H1 (cell line): ENCODE data around the gene KRT14. TPM values are rescaled to one million over a fixed set of nuclear protein-coding genes. Genes with fewer than 3 reads are reported as not detected.

Source experiments
- CTCF ChIA-PET: fragments of 300-600 bp; sonication (Branson Sonifier 250); formaldehyde crosslinking; loops from one replicate; lab custom pipeline; 2021; ENCODE audit not compliant: partially characterized antibody; lab: Charles Lee
- POLR2A ChIA-PET: fragments of 300-600 bp; sonication (Branson Sonifier 250); formaldehyde crosslinking; loops from one replicate; lab custom pipeline; 2021; ENCODE audit warnings: inconsistent platforms; ENCODE audit not compliant: partially characterized antibody; lab: Charles Lee
- DNase-seq, 2 experiments: peaks; one replicate each; pipeline versions ENCODE4 v3.0.0 to v3.0.0-alpha.2; 2010 to 2022; ENCODE audit warnings: low spot score in 2 of 2, low read depth in 1 of 2, mixed read lengths in 1 of 2
- FAIRE-seq: peaks from 2 replicates; lab custom pipeline; 2011; peaks lifted over from hg19 to GRCh38; lab: Jason Lieb, UNC
- H2AFZ ChIP-seq: 2 replicates; pipeline ENCODE4 v1.8.1; 2012; ENCODE audit warnings: low read length, inconsistent platforms
- H2AK5ac ChIP-seq: 2 replicates; pipeline ENCODE4 v1.6.1; 2013; ENCODE audit warnings: low read depth, low read length
- H2BK120ac ChIP-seq: replicated peaks from 2 replicates; pipeline ENCODE3; 2013; ENCODE audit warnings: low read depth, low read length, inconsistent platforms
- H2BK12ac ChIP-seq: 2 replicates; pipeline ENCODE4 v1.6.1; 2013; ENCODE audit warnings: low read depth, low read length
- H2BK15ac ChIP-seq: 2 replicates; pipeline ENCODE4 v1.6.1; 2013; ENCODE audit warnings: low read length
- H2BK20ac ChIP-seq: 2 replicates; pipeline ENCODE4 v1.6.1; 2013; ENCODE audit warnings: low read length
- H2BK5ac ChIP-seq: 2 replicates; pipeline ENCODE4 v1.6.1; 2013; ENCODE audit warnings: low read depth, low read length
- H3K14ac ChIP-seq: 2 replicates; pipeline ENCODE4 v1.6.1; 2013; ENCODE audit warnings: inconsistent platforms; ENCODE audit not compliant: insufficient read length
- H3K18ac ChIP-seq: 2 replicates; pipeline ENCODE4 v1.6.1; 2013; ENCODE audit warnings: low read length; ENCODE audit errors: extremely low read depth
- H3K23ac ChIP-seq: 2 replicates; pipeline ENCODE4 v1.6.1; 2013; ENCODE audit warnings: inconsistent platforms; ENCODE audit not compliant: insufficient read length
- H3K23me2 ChIP-seq: 2 replicates; pipeline ENCODE4 v1.6.1; 2013; ENCODE audit warnings: low read depth, low read length
- H3K27ac ChIP-seq: 2 replicates; pipeline ENCODE4 v1.6.1; 2011; ENCODE audit warnings: low read depth, low read length, inconsistent platforms
- H3K27me3 ChIP-seq, 4 experiments: replicated peaks in 1 of 4; 1 replicate in 1 of 4; 2 replicates in 3 of 4; pipeline versions ENCODE4 v1.6.1 to v1.8.1; 2011 to 2013; ENCODE audit warnings: low read length in 3 of 4, mild to moderate bottlenecking in 3 of 4, inconsistent platforms in 2 of 4, mixed read lengths in 2 of 4, moderate library complexity in 1 of 4; ENCODE audit not compliant: control insufficient read depth in 3 of 4, insufficient read depth in 3 of 4; ENCODE audit errors: extremely low read depth in 1 of 4
- H3K36me3 ChIP-seq, 4 experiments: 2 replicates each; pipeline versions ENCODE4 v1.6.1 to v1.8.1; 2011 to 2013; ENCODE audit warnings: mild to moderate bottlenecking in 4 of 4, low read length in 3 of 4, moderate library complexity in 2 of 4, control low read depth in 1 of 4, inconsistent platforms in 1 of 4; ENCODE audit not compliant: insufficient read depth in 4 of 4, control insufficient read depth in 2 of 4
- H3K4ac ChIP-seq: replicated peaks from 2 replicates; pipeline ENCODE3; 2013; ENCODE audit warnings: low read length, low read depth, mixed read lengths, inconsistent platforms; ENCODE audit not compliant: insufficient read length
- H3K4me1 ChIP-seq, 4 experiments: replicated peaks in 1 of 4; 1 replicate in 1 of 4; 2 replicates in 3 of 4; pipeline versions ENCODE4 v1.6.1 to v1.8.1; 2011 to 2013; ENCODE audit warnings: low read length in 3 of 4, inconsistent platforms in 2 of 4, mixed read lengths in 1 of 4; ENCODE audit not compliant: insufficient read depth in 4 of 4, control insufficient read depth in 3 of 4
- H3K4me2 ChIP-seq, 2 experiments: 2 replicates each; pipeline versions ENCODE4 v1.6.1 to v1.8.1; 2011 to 2013; ENCODE audit warnings: low read depth in 2 of 2, low read length in 2 of 2, control low read depth in 1 of 2, inconsistent platforms in 1 of 2, mild to moderate bottlenecking in 1 of 2; ENCODE audit not compliant: insufficient read depth in 1 of 2
- H3K4me3 ChIP-seq, 4 experiments: fragments of 200-600, 300-600 bp in 1 of 4; sonication (generic), shearing (Covaris generic), sonication (Bioruptor Twin) in 1 of 4; 2 replicates each; pipeline versions ENCODE4 v1.5.1 to v1.8.1; 2011 to 2016; ENCODE audit warnings: low read length in 4 of 4, low read depth in 3 of 4, control low read depth in 2 of 4, inconsistent platforms in 2 of 4, mild to moderate bottlenecking in 2 of 4, mixed read lengths in 1 of 4, moderate library complexity in 1 of 4; ENCODE audit not compliant: insufficient read depth in 2 of 4; ENCODE audit errors: extremely low read depth in 1 of 4
- H3K56ac ChIP-seq: replicated peaks from 2 replicates; pipeline ENCODE3; 2013; ENCODE audit warnings: low read depth, mild to moderate bottlenecking, mixed read lengths, low read length, inconsistent platforms; ENCODE audit not compliant: insufficient read length
- H3K79me1 ChIP-seq: 2 replicates; pipeline ENCODE4 v1.6.1; 2013; ENCODE audit warnings: low read depth, low read length, control low read depth
- H3K79me2 ChIP-seq, 2 experiments: 2 replicates each; pipeline versions ENCODE4 v1.6.1 to v1.8.1; 2012 to 2013; ENCODE audit warnings: low read length in 2 of 2, mild to moderate bottlenecking in 2 of 2, inconsistent platforms in 1 of 2; ENCODE audit not compliant: insufficient read depth in 2 of 2, control insufficient read depth in 1 of 2
- H3K9ac ChIP-seq, 4 experiments: replicated peaks in 1 of 4; 1 replicate in 1 of 4; 2 replicates in 3 of 4; pipeline versions ENCODE4 v1.6.1 to v1.8.1; 2011 to 2013; ENCODE audit warnings: low read depth in 3 of 4, low read length in 3 of 4, control low read depth in 2 of 4, mild to moderate bottlenecking in 2 of 4, moderate library complexity in 2 of 4, inconsistent platforms in 1 of 4; ENCODE audit errors: extremely low read depth in 1 of 4
- H3K9me3 ChIP-seq, 2 experiments: 2 replicates each; pipeline versions ENCODE4 v1.6.1 to v1.8.1; 2012 to 2013; ENCODE audit warnings: mild to moderate bottlenecking in 2 of 2, moderate library complexity in 2 of 2, control low read depth in 1 of 2, inconsistent platforms in 1 of 2, low read depth in 1 of 2, low read length in 1 of 2, mixed read lengths in 1 of 2; ENCODE audit not compliant: insufficient read depth in 2 of 2
- H4K20me1 ChIP-seq, 2 experiments: replicated peaks in 1 of 2; 2 replicates each; pipeline versions ENCODE3 to v1.8.1; 2011 to 2013; ENCODE audit warnings: inconsistent platforms in 2 of 2, low read length in 2 of 2, mild to moderate bottlenecking in 1 of 2; ENCODE audit not compliant: insufficient read depth in 2 of 2, control insufficient read depth in 1 of 2
- H4K5ac ChIP-seq: 2 replicates; pipeline ENCODE4 v1.6.1; 2013; ENCODE audit warnings: low read length, low read depth, mixed read lengths, inconsistent platforms; ENCODE audit not compliant: insufficient read length
- H4K8ac ChIP-seq: 2 replicates; pipeline ENCODE4 v1.8.0; 2013; ENCODE audit warnings: mild to moderate bottlenecking, moderate library complexity, low read length, inconsistent platforms; ENCODE audit not compliant: insufficient read depth; ENCODE audit errors: extremely low read depth
- H4K91ac ChIP-seq: replicated peaks from 2 replicates; pipeline ENCODE3; 2013; ENCODE audit warnings: low read length, mixed read lengths, inconsistent platforms; ENCODE audit not compliant: insufficient read length
- BRCA1 ChIP-seq: IDR thresholded peaks from 2 replicates; pipeline ENCODE4 v1.6.1; 2012; ENCODE audit warnings: low read depth, low read length, improper control_type of control experiment
- CBX5 ChIP-seq: fragments of 300-800, 300-1000 bp; sonication (generic); IDR thresholded peaks from 2 replicates; pipeline ENCODE4 v1.7.1; 2016; ENCODE audit warnings: antibody characterized with exemption, low read length, low read depth
- KDM1A ChIP-seq: fragments of 200-600, 300-600 bp; sonication (generic); IDR thresholded peaks from 2 replicates; pipeline ENCODE4 v1.7.1; 2016; ENCODE audit warnings: mild to moderate bottlenecking, low read length, borderline replicate concordance
- KDM4A ChIP-seq: IDR thresholded peaks from one replicate; pipeline ENCODE4 v1.7.1; 2012; ENCODE audit warnings: low read depth, mild to moderate bottlenecking, moderate library complexity, low read length, inconsistent platforms; ENCODE audit not compliant: severe bottlenecking
- POLR2A ChIP-seq, 2 experiments: IDR thresholded peaks; 1 replicate in 1 of 2; 2 replicates in 1 of 2; pipeline ENCODE4 v1.6.1; 2011; ENCODE audit warnings: low read depth in 2 of 2, low read length in 2 of 2, mild to moderate bottlenecking in 2 of 2; ENCODE audit errors: control extremely low read depth in 1 of 2
- RFX5 ChIP-seq: IDR thresholded peaks from 2 replicates; pipeline ENCODE4 v1.6.1; 2011; ENCODE audit warnings: low read depth, low read length, improper control_type of control experiment, borderline replicate concordance
- SP4 ChIP-seq: IDR thresholded peaks from 2 replicates; pipeline ENCODE4 v1.6.1; 2012; ENCODE audit warnings: low read length, inconsistent platforms
- ZNF274 ChIP-seq: IDR thresholded peaks from 2 replicates; pipeline ENCODE4 v1.7.0; 2012; ENCODE audit warnings: low read length, borderline replicate concordance; ENCODE audit errors: extremely low read depth
- WGBS, 2 experiments: shearing (Covaris generic) in 1 of 2; methylation state at CpG; one replicate each; pipeline versions ENCODE4 v1.1.6 to v1.1.7; 2013 to 2015; ENCODE audit warnings: low lambda C conversion rate in 2 of 2, mixed read lengths in 2 of 2, inconsistent platforms in 1 of 2, low coverage in 1 of 2, missing lambda C conversion rate in 1 of 2; ENCODE audit not compliant: insufficient replicate concordance in 2 of 2, insufficient coverage in 1 of 2, insufficient read length in 1 of 2; ENCODE audit errors: extremely low coverage in 1 of 2, missing lambda C conversion rate in 1 of 2; 5-methylcytosine and 5-hydroxymethylcytosine counted together
- polyA plus RNA-seq, 7 experiments: library from polyadenylated mRNA; depleted of rRNA in 3 of 7; stranded (reverse) in 5 of 7; unstranded in 2 of 7; fragments of >200 nt in 5 of 7; fragments of 200-250 nt in 2 of 7; gene quantifications; 1 replicate in 5 of 7; 2 replicates in 1 of 7; 4 replicates in 1 of 7; pipeline versions ENCODE4 v1.2.1 to v1.2.3, GENCODE V29; 2011 to 2013; ENCODE audit warnings: missing spikeins in 2 of 7, mixed read lengths in 2 of 7
- total RNA-seq: library from RNA; stranded (reverse); fragmentation: NEBNext Ultra II Directional; extraction: Animal tissue kit (Norgen Biotek cat#: 25700); gene quantifications from 2 replicates; pipeline ENCODE4 v1.2.1, GENCODE V29; 2021
- TF ChIP-seq, protein P1 (sequence below): IDR thresholded peaks from 2 replicates; pipeline ENCODE4 v1.6.1; 2012; ENCODE audit warnings: inconsistent platforms
- TF ChIP-seq, protein P2 (sequence below), 3 experiments: IDR thresholded peaks; 1 replicate in 2 of 3; 2 replicates in 1 of 3; pipeline versions ENCODE4 v1.5.1 to v1.6.1; 2011; ENCODE audit warnings: low read length in 3 of 3, mild to moderate bottlenecking in 3 of 3, inconsistent platforms in 2 of 3, low read depth in 1 of 3, moderate library complexity in 1 of 3; ENCODE audit not compliant: insufficient read depth in 1 of 3; ENCODE audit errors: control extremely low read depth in 1 of 3

Gene KRT14
- total and polyA plus RNA-seq, 2 of the 8 experiments (the other 6 are each of a cell fraction or from before 2014, with no cell fraction given) = 0.35 TPM; not detected in 1

DNA sequence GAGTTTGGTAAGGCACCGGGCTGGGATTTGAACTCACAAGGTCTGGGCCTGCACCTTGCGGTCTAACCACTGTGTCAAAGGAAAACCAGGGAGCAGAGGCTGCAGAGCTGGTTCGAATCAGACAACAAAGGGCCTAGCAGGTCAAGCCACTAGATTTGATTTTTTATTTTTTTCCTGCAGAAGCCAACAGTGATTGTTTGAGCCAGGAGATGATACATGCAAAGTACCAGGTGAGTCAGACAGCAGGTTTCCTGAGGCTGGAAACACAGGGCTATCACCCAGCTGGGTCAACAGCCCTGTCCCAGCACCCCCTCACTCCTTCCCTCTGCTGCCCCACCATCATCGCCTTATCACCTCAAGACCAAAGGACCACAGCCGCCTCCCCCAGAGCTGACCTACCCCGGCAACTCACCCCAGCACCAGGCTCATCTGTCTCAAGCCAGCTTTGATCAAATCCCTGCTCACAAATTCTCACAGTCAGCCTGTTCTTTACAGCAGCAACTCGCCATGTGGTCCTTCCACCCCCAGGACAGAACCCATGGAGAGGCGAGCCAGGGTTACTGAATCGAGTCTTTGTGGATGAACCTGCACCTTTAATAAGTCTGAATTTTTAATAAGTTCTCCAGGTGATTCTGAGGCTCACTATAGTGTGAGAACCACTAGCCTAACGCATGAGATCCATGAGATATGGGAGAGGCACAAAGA lies 45.6 kb downstream of the KRT14 start:
- FAIRE-seq (no peak), DNase-seq (no peak)
- Histone ChIP-seq H2BK120ac (no peak overlapping the region), H3K36me3 (no peaks in the 10 kb centered on the region), H4K91ac (peak overlapping the region; percentile 31), H3K56ac (no peak overlapping the region), H3K4me1 (peaks cover 14 to 32% (median 22%) of the 10 kb centered on the region in 4 experiments), H4K5ac (no peak overlapping the region), H3K9me3 (no peaks in the 10 kb centered on the region), H4K8ac (no peak overlapping the region), H2BK12ac (0 out of 2 replicates have a peak overlapping the region, but pooled peaks have one; percentile 50), H3K79me2 (no peaks in the 10 kb centered on the region), H2BK20ac (0 out of 2 replicates have a peak overlapping the region, but pooled peaks have one; percentile 35), H3K79me1 (no peaks in the 10 kb centered on the region), H3K14ac (no peak overlapping the region), H3K27ac (no peak overlapping the region), H3K23me2 (no peaks in the 10 kb centered on the region), H3K27me3 (no peaks in the 10 kb centered on the region; a peak in 1 of 7 replicates), H3K9ac (no peak overlapping the region), H2BK15ac (no peak overlapping the region), H3K4me2 (no peak overlapping the region), H2BK5ac (no peak overlapping the region; the same call in 1 of the 2 replicates), H3K4ac (no peak overlapping the region), H4K20me1 (no peaks in the 10 kb centered on the region), H3K23ac (no peak overlapping the region), H2AK5ac (no peak overlapping the region), H3K4me3 (no peak overlapping the region), H3K18ac (no peak overlapping the region; the same call in 1 of the 2 replicates), H2AFZ (no peak overlapping the region)
- WGBS, 2 experiments = 88% methylated on average over 10 of the region's 10 CpGs; no CpG with 5 or more reads in 1 of the 2 experiments
- POLR2A ChIA-PET = interaction anchor here (1.8 to 16.2 kb wide), 3 partner anchors 8 to 148 kb away, joined by 5 to 293 read pairs (median 9); partner anchors contain the start of genes EIF1 and KRT19
- CTCF ChIA-PET = interaction anchor here (0.7 to 21.2 kb wide), 15 partner anchors 8 to 680 kb away, joined by 3 to 492 read pairs (median 4); partner anchors contain the start of genes KRT13, KRT35 and KRT36
- TF ChIP-seq, protein P1, sequence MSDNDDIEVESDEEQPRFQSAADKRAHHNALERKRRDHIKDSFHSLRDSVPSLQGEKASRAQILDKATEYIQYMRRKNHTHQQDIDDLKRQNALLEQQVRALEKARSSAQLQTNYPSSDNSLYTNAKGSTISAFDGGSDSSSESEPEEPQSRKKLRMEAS = no peak
- TF ChIP-seq KDM1A (no peak), SP4 (no peak), BRCA1 (no peak), ZNF274 (no peak), KDM4A (no peak), CBX5 (no peak), POLR2A (IDR thresholded peaks at IDR 0.05; ENCODE audit: control extremely low read depth in 1 of 2, low read depth in 2 of 2, low read length in 2 of 2) (no peak), RFX5 (no peak)
- TF ChIP-seq, protein P2, sequence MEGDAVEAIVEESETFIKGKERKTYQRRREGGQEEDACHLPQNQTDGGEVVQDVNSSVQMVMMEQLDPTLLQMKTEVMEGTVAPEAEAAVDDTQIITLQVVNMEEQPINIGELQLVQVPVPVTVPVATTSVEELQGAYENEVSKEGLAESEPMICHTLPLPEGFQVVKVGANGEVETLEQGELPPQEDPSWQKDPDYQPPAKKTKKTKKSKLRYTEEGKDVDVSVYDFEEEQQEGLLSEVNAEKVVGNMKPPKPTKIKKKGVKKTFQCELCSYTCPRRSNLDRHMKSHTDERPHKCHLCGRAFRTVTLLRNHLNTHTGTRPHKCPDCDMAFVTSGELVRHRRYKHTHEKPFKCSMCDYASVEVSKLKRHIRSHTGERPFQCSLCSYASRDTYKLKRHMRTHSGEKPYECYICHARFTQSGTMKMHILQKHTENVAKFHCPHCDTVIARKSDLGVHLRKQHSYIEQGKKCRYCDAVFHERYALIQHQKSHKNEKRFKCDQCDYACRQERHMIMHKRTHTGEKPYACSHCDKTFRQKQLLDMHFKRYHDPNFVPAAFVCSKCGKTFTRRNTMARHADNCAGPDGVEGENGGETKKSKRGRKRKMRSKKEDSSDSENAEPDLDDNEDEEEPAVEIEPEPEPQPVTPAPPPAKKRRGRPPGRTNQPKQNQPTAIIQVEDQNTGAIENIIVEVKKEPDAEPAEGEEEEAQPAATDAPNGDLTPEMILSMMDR (IDR thresholded peaks at IDR 0.05; ENCODE audit: control extremely low read depth in 1 of 3, insufficient read depth in 1 of 3, low read depth in 1 of 3, low read length in 3 of 3) = no peak
